CD8-positive, alpha-beta memory T cell (primary cell): ENCODE results near the gene CMAS. TPM values are rescaled to one million over a fixed set of nuclear protein-coding genes. Genes with fewer than 3 reads are reported as not detected.

Experiments used
- CTCF ChIA-PET: fragments of 350-600 bp; sonication (Branson Sonifier 250); formaldehyde crosslinking; loops from one replicate; lab custom pipeline; 2021; ENCODE audit warnings: antibody characterized with exemption; lab: Charles Lee
- POLR2A ChIA-PET: fragments of 350-600 bp; sonication (Branson Sonifier 250); formaldehyde crosslinking; loops from one replicate; lab custom pipeline; 2021; ENCODE audit warnings: antibody characterized with exemption; lab: Charles Lee
- DNase-seq, 5 donors: peaks; one replicate each; pipeline versions ENCODE4 v3.0.0 to v3.0.0-alpha.2; 2020 to 2022; ENCODE audit warnings: mixed read lengths in 1 of 5
- H3K27ac ChIP-seq: one replicate; pipeline ENCODE4 v1.7.0; 2013; ENCODE audit warnings: low read depth, mild to moderate bottlenecking, low read length, moderate library complexity
- H3K27me3 ChIP-seq: 2 replicates; pipeline ENCODE4 v1.7.0; 2013; ENCODE audit warnings: low read length, mild to moderate bottlenecking; ENCODE audit not compliant: insufficient read depth, poor library complexity, severe bottlenecking
- H3K36me3 ChIP-seq: 2 replicates; pipeline ENCODE4 v1.7.0; 2013; ENCODE audit warnings: mild to moderate bottlenecking, low read length, moderate library complexity; ENCODE audit not compliant: insufficient read depth
- H3K4me1 ChIP-seq: 2 replicates; pipeline ENCODE4 v1.7.0; 2013; ENCODE audit warnings: mild to moderate bottlenecking, low read length, moderate library complexity; ENCODE audit not compliant: insufficient read depth
- H3K4me3 ChIP-seq: 2 replicates; pipeline ENCODE4 v1.7.0; 2013; ENCODE audit warnings: mild to moderate bottlenecking, low read length
- H3K9me3 ChIP-seq: 2 replicates; pipeline ENCODE4 v1.7.0; 2013; ENCODE audit warnings: mild to moderate bottlenecking, low read length
- H3K27ac Mint-ChIP-seq, 8 donors: one replicate each; pipeline ENCODE4 v1.8.0; 2020 to 2021; ENCODE audit warnings: mixed read lengths in 8 of 8, mild to moderate bottlenecking in 6 of 8, inconsistent platforms in 3 of 8, moderate library complexity in 3 of 8
- H3K27me3 Mint-ChIP-seq, 2 donors: one replicate each; pipeline ENCODE4 v1.8.0; 2020 to 2021; ENCODE audit warnings: mixed read lengths in 2 of 2, mild to moderate bottlenecking in 1 of 2, moderate library complexity in 1 of 2
- H3K36me3 Mint-ChIP-seq, 3 donors: one replicate each; pipeline ENCODE4 v1.8.0; 2020 to 2021; ENCODE audit warnings: mixed read lengths in 3 of 3, inconsistent platforms in 1 of 3, mild to moderate bottlenecking in 1 of 3
- H3K4me1 Mint-ChIP-seq, 3 donors: one replicate each; pipeline ENCODE4 v1.8.0; 2020 to 2021; ENCODE audit warnings: mixed read lengths in 3 of 3, inconsistent platforms in 1 of 3, mild to moderate bottlenecking in 1 of 3
- H3K4me3 Mint-ChIP-seq, 7 donors: one replicate each; pipeline ENCODE4 v1.8.0; 2020 to 2021; ENCODE audit warnings: mixed read lengths in 7 of 7, mild to moderate bottlenecking in 6 of 7, moderate library complexity in 4 of 7, inconsistent platforms in 2 of 7
- H3K9me3 Mint-ChIP-seq, 5 donors: one replicate each; pipeline ENCODE4 v1.8.0; 2020 to 2022; ENCODE audit warnings: mixed read lengths in 5 of 5, mild to moderate bottlenecking in 3 of 5, moderate library complexity in 2 of 5, inconsistent platforms in 1 of 5
- polyA plus RNA-seq: library from polyadenylated mRNA; unstranded; fragments of 300-500 nt; fragmentation: Illumina TruSeq; gene quantifications from one replicate; pipeline ENCODE4 v1.2.3, GENCODE V29; 2021
- total RNA-seq, 2 experiments: library from RNA; stranded (reverse); gene quantifications; one replicate each; pipeline ENCODE4 v1.2.3, GENCODE V29; 2021

The CMAS gene
- total and polyA plus RNA-seq, 3 experiments from 2014 or later = 39.8 to 41.0 (median 40.3) TPM

DNA sequence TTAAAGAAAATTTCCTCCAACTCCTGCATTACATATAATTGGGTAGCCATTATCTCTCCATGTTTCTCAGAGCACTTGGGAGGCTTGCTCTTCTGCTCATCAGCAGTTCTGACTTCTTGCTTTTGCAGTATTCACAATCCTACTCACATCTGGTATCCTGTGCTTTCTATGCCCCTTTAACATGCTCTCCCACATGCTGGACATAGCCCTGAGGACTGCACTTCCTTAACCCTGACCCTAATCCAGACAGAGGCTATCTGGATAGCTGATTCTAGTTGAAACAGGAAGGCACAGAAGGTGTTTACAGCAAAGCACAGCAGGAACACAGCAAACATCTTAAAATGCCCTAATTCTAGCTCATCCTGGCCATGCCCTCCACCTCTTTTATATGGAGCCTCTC lies 7.3 kb upstream of the CMAS start:
- H3K9me3 Mint-ChIP-seq = no peaks in the 10 kb centered on the region
- Histone ChIP-seq H3K4me1 (no peaks in the 10 kb centered on the region), H3K27ac (no peak overlapping the region), H3K9me3 (no peaks in the 10 kb centered on the region), H3K4me3 (no peak overlapping the region), H3K27me3 (no peaks in the 10 kb centered on the region), H3K36me3 (no peaks in the 10 kb centered on the region)
- peaks cover 4 to 16% of the 10 kb centered on the region in 2 donors for H3K27me3 Mint-ChIP-seq
- CTCF ChIA-PET = no interaction called here
- H3K4me1 Mint-ChIP-seq = peaks cover 0 to 12% (median 5%) of the 10 kb centered on the region in 3 donors
- no peak overlapping the region for H3K4me3 Mint-ChIP-seq
- POLR2A ChIA-PET = no interaction called here
- no peak overlapping the region for H3K27ac Mint-ChIP-seq
- H3K36me3 Mint-ChIP-seq = peaks cover 0 to 2% (median 0%) of the 10 kb centered on the region in 3 donors
- no peak for DNase-seq

DNA sequence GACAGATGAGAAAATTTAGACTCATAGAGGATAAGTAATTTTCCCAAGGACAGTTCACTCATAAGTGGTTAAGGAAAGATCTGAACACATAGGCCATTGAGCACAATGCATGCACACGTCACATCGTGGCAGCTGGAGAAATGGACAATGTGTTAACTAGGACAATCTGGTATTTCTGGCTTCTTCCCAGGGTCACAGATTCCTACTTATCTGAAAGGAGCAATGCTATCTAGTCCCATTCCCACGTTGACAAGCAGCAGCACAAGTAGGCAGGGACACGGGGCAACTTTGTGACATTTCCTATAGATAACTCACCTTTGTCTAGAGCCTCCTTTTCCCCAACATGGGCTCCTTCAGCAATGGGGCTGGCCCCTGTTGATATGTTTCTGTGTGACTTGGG lies 6.7 kb upstream of the CMAS start:
- CTCF ChIA-PET = no interaction called here
- H3K4me3 Mint-ChIP-seq = no peak overlapping the region
- no peaks in the 10 kb centered on the region for H3K27me3 ChIP-seq

GRCh38 chr12:22042976-22043669 lies 2.9 kb upstream of the CMAS start:
- ChIA-PET CTCF (interaction anchor here (1.0 to 1.2 kb wide), 2 partner anchors 9 to 346 kb away, joined by 3 read pairs; no protein-coding TSS in a partner anchor), POLR2A (no interaction called here)
- Histone ChIP-seq H3K27ac (no peak overlapping the region), H3K27me3 (no peaks in the 10 kb centered on the region), H3K9me3 (no peaks in the 10 kb centered on the region), H3K4me1 (peaks cover 21% of the 10 kb centered on the region), H3K4me3 (no peak overlapping the region), H3K36me3 (no peaks in the 10 kb centered on the region)
- Mint-ChIP-seq H3K9me3 (no peaks in the 10 kb centered on the region), H3K27ac (no peak overlapping the region), H3K27me3 (peaks cover 0 to 16% of the 10 kb centered on the region in 2 donors), H3K36me3 (peaks cover 0 to 4% (median 2%) of the 10 kb centered on the region in 3 donors), H3K4me1 (peaks cover 19 to 24% (median 21%) of the 10 kb centered on the region in 3 donors), H3K4me3 (no peak overlapping the region)
- DNase-seq = no peak

More for the DNA sequence above, 6.7 kb upstream of the CMAS start:
- no peaks in the 10 kb centered on the region for H3K36me3 ChIP-seq
- POLR2A ChIA-PET = no interaction called here
- H3K4me3 ChIP-seq = no peak overlapping the region
- Mint-ChIP-seq H3K27me3 (peaks cover 4 to 16% of the 10 kb centered on the region in 2 donors), H3K4me1 (peaks cover 0 to 10% (median 5%) of the 10 kb centered on the region in 3 donors), H3K9me3 (no peaks in the 10 kb centered on the region), H3K36me3 (peaks cover 0 to 2% (median 0%) of the 10 kb centered on the region in 3 donors), H3K27ac (no peak overlapping the region)
- H3K27ac ChIP-seq = no peak overlapping the region
- no peaks in the 10 kb centered on the region for H3K9me3 ChIP-seq
- H3K4me1 ChIP-seq = no peaks in the 10 kb centered on the region
- DNase-seq = no peak

- Mint-ChIP-seq H3K27me3 (peaks cover 0 to 16% of the 10 kb centered on the region in 2 donors), H3K4me1 (peaks cover 21 to 33% (median 29%) of the 10 kb centered on the region in 3 donors), H3K36me3 (peaks cover 0 to 4% (median 3%) of the 10 kb centered on the region in 3 donors), H3K27ac (peak overlapping the region in 1 of 8 donors; percentile 6), H3K9me3 (no peaks in the 10 kb centered on the region), H3K4me3 (peak overlapping the region in 3 of 7 donors; percentile 19 to 55 (median 37))
- Histone ChIP-seq H3K4me3 (no peak overlapping the region), H3K27ac (no peak overlapping the region), H3K9me3 (no peaks in the 10 kb centered on the region), H3K36me3 (no peaks in the 10 kb centered on the region), H3K4me1 (peaks cover 23% of the 10 kb centered on the region), H3K27me3 (no peaks in the 10 kb centered on the region)
- CTCF ChIA-PET = no interaction called here
- DNase-seq = no peak
- POLR2A ChIA-PET = no interaction called here
These were observed 2.1 kb upstream of the CMAS start for GRCh38 chr12:22043943-22044342.

GRCh38 chr12:22044391-22044790 lies 1.6 kb upstream of the CMAS start:
- POLR2A ChIA-PET = no interaction called here
- H3K36me3 ChIP-seq = no peaks in the 10 kb centered on the region
- no peak overlapping the region for H3K27ac ChIP-seq
- peaks cover 0 to 16% of the 10 kb centered on the region in 2 donors for H3K27me3 Mint-ChIP-seq
- H3K4me1 Mint-ChIP-seq = peaks cover 24 to 37% (median 34%) of the 10 kb centered on the region in 3 donors
- H3K4me1 ChIP-seq = peaks cover 23% of the 10 kb centered on the region
- no peaks in the 10 kb centered on the region for H3K9me3 ChIP-seq
- H3K27me3 ChIP-seq = no peaks in the 10 kb centered on the region
- H3K27ac Mint-ChIP-seq = no peak overlapping the region
- DNase-seq = no peak
- peaks cover 0 to 9% (median 5%) of the 10 kb centered on the region in 3 donors for H3K36me3 Mint-ChIP-seq
- H3K4me3 ChIP-seq = no peak overlapping the region
- H3K9me3 Mint-ChIP-seq = no peaks in the 10 kb centered on the region
- CTCF ChIA-PET = no interaction called here
- H3K4me3 Mint-ChIP-seq = peak overlapping the region in 5 of 7 donors; percentile 24 to 55 (median 42)

DNA sequence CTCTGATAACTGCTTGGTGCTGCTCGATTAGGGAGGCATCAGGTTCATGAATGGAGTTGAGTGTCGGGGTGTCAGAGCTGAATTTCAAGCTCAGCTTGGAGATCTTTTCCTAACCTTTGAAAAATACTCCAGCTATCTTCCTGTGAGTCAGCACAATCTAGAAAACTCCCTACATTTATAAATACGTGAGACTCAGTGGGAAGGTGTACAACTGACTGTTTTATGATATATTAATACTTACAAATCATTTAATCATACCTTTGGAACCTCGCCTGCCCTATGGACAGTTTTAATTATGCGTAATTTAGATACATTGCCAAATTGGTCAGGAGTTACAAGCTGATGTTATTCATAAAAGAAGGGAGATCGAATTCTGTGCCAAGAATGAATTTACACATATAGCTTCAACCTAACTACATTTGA lies 961 bp downstream of the CMAS start:
- Mint-ChIP-seq H3K27ac (peak overlapping the region; percentile 55 to 95 (median 88)), H3K9me3 (no peaks in the 10 kb centered on the region), H3K4me3 (peak overlapping the region; percentile 92 to 96 (median 95)), H3K4me1 (peaks cover 39 to 57% (median 55%) of the 10 kb centered on the region in 3 donors), H3K36me3 (peaks cover 0 to 15% (median 6%) of the 10 kb centered on the region in 3 donors), H3K27me3 (no peaks in the 10 kb centered on the region)
- Histone ChIP-seq H3K27ac (peak overlapping the region; percentile 67), H3K4me3 (peak overlapping the region; percentile 82), H3K27me3 (no peaks in the 10 kb centered on the region), H3K9me3 (no peaks in the 10 kb centered on the region), H3K4me1 (peaks cover 23% of the 10 kb centered on the region), H3K36me3 (no peaks in the 10 kb centered on the region)
- DNase-seq = no peak
- ChIA-PET CTCF (interaction anchor here (1.0 to 2.2 kb wide), 4 partner anchors 10 to 413 kb away, joined by 3 to 10 read pairs (median 4); no protein-coding TSS in a partner anchor), POLR2A (interaction anchor here (1.2 kb wide), 1 partner anchor 389 kb away, joined by 3 read pairs; the partner anchor contains the start of gene LDHB)

DNA sequence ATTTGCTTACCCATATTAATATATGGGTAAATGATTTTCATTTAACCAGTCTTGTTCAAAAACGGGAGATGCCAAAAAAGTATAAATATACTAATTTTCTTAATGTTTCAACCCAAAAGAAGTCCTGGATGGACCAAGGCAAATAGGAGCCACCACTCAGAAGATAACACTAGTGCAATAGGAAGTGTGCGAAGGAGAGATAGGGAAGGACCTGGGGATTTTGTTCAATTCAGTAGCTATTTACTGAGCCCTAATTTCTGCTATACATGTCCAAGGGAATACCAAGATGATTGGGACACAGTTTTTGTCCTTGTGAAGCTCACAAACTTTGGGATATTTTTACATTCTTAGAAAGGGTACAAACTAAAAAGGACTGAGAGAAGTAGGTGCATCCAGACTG lies 1.5 kb downstream of the CMAS start:
- Mint-ChIP-seq H3K27ac (peak overlapping the region in 3 of 8 donors; percentile 15 to 44 (median 28)), H3K4me3 (peak overlapping the region in 6 of 7 donors; percentile 12 to 95 (median 72)), H3K4me1 (peaks cover 39 to 57% (median 55%) of the 10 kb centered on the region in 3 donors), H3K9me3 (no peaks in the 10 kb centered on the region), H3K27me3 (no peaks in the 10 kb centered on the region), H3K36me3 (peaks cover 0 to 15% (median 6%) of the 10 kb centered on the region in 3 donors)
- H3K4me1 ChIP-seq = peaks cover 23% of the 10 kb centered on the region
- H3K4me3 ChIP-seq = no peak overlapping the region
- no peaks in the 10 kb centered on the region for H3K36me3 ChIP-seq
- peak overlapping the region; percentile 67 for H3K27ac ChIP-seq
- POLR2A ChIA-PET = interaction anchor here (0.6 to 1.2 kb wide), 2 partner anchors 288 to 390 kb away, joined by 3 to 9 read pairs; partner anchors contain the start of gene LDHB
- no peaks in the 10 kb centered on the region for H3K27me3 ChIP-seq
- DNase-seq = no peak
- CTCF ChIA-PET = interaction anchor here (1.0 to 2.2 kb wide), 3 partner anchors 9 to 412 kb away, joined by 3 to 10 read pairs (median 4); no protein-coding TSS in a partner anchor
- H3K9me3 ChIP-seq = no peaks in the 10 kb centered on the region
